ENCODE data around the gene CTDNEP1.

CTDNEP1 gene

GRCh38 chr17:7251661-7252175 lies at the start of gene CTDNEP1:
CTDNEP1 (minus strand) TSS chr17:7251734; CDS start chr17:7251296, 438 bp downstream.
- DNase-seq: peak; percentile 94

DNA sequence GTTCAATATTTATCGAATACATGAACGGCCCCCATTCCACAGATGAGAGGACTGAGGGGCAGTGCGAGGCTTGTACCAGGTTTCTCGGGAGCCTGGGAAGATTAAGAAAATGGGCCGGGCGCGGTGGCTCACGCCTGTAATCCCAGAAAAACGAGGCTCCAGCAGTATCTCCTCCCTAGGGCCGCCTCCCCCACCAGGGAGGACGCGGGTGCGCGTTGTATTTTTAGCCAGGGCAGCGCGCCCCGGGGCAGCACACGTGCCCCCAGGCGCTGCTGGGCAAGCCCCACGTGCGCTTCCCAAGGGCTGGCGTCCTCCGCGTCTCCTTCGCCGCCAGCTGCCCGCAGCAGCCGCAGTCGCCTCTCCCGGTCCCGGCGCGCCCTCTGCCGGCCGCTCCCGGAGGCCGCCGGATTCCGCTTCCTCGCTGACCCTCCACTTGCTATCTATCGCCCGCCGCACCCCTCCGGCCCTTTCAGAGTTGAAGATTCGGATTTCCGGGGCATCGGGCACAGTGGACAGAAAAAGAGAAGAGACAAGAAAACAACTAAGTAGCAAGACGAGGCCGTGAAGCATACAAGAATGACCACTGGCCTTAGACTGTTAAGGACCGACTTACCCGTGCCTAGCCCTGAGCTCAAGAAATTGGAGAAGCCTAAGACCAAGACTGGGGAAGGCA lies 44.8 kb upstream of the CTDNEP1 start:
- DNase-seq: peak; percentile 63

- DNase-seq: no peak
These were observed 44.0 kb upstream of the CTDNEP1 start for GRCh38 chr17:7295230-7296180.

- DNase-seq: peak; percentile 92
These were observed 43.1 kb upstream of the CTDNEP1 start, which contains the start of gene YBX2 for GRCh38 chr17:7294614-7295153. YBX2 (minus strand) TSS chr17:7294639; CDS start chr17:7294500, 139 bp downstream.

DNA sequence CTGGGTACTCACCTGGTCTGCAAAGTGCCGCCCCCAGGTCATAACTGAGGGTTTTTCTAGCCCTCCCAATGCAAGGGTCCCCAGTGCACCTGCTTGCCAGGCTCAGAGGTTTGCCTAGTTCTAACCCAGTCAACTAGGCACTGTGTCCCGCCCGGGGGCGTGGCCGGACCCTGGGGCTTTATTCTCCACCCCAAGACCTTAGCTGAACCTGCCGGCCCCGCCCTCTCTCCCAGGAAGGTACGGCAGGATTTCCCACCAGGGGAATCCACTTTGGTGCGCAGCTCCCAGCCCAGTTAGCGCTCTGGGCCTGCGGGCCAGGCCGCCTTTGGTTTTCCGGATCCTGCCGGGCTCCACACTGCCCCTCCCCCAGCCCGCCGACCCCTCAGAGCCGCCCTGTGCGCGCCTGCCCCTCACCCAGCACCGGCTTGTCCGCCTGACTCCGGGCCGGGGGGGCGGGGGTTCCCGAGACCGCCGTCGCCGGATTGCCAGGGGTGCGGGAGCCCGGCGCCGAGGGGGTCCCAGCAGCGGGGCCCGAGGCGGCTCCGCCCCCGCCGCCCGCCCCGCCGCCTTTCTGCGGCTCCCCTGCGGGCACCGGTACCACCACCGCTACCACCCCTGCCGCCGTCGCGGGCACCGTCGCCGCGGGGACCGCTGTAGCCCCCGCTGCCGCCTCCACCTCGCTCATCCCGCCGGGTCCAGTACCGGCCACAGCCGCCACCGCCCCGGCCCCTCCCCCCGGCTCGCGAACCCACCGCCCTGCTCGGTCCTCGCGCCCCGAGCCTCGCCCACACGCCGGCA lies 42.5 kb upstream of the CTDNEP1 start:
- peak; percentile 77 for DNase-seq

GRCh38 chr17:7293159-7293558 lies 41.6 kb upstream of the CTDNEP1 start:
- no peak for DNase-seq

GRCh38 chr17:7292729-7293128 lies 41.2 kb upstream of the CTDNEP1 start:
- no peak for DNase-seq

- DNase-seq: no peak
These were observed 40.7 kb upstream of the CTDNEP1 start for GRCh38 chr17:7292194-7292593.

DNA sequence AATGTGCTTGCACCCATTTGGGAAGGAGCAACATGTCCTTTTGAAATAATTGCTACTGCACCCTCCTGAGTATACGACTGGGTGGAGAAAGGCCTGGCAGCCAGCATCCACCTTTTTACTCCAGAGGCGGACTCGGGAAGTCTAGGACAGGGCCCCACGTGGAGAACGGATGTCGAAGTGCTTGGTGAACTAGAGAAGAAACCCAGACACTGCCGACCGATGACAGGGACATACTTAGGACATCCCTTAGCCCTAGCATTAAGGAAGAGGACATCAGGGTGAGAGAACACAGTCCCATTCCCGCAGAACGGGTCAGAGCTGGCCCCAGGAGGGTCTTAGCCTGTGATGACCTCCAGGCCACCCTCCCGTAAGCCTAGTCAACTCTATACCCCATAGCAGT lies 39.2 kb upstream of the CTDNEP1 start:
- no peak for DNase-seq

DNA sequence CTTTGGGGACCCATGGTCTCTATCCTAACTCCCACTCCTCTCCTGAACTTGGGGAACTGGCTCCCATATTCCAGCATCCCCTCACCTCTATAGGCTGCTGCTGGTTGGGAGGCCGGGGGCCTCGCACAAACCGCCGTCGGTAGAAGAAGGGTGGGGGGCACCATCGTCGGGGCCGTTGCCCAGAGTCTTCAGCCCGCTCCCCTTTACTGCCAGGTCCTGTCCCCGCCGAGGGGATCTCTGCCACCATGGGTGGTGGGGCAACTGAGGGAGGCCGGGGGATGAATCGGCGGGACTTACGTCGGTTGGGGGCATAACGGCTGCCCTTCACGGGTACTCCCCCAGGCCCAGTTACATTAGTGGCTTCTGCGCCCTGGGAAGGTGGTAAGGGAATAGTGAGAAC lies 38.6 kb upstream of the CTDNEP1 start:
- no peak for DNase-seq

DNA sequence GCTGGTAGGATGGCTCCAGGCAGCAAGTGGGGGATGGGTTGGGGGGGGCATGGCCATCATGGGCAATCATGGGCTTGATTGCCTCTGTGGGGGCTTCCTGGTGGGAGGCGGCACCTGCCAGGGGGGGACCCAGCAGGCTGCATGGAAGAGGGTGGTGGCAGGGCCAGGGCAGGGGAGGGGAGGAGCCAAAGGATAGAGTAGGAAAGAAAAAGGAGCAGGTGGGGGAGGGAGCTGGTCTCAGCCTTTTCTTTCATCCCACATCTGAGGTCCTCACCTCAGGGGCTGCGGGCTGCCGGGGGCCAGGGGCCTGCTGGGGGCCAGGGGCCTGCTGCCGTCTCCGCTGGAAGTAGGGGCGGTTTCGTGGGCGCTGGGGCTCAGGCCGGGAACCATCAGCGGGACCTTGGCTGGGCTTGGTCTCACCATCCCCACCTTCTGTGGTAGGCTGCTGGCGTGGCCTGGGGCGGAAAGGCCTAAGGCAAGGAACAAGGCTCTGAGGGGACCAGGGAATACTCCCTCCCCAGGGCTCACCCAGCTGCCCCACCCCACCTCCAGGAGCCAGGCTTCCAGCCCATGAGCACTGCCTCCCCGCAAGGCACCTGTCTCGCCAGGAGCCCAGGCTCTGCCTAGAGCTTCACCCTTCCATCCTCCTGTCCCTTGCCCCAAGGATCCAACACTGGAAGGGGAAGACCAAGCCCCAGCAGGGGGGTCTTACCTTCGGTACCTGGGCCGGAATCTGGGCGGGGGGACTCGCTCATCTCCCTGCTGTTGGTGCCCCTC lies 37.9 kb upstream of the CTDNEP1 start:
- no peak for DNase-seq

GRCh38 chr17:7285679-7286078 lies 34.1 kb upstream of the CTDNEP1 start:
- DNase-seq: no peak

- DNase-seq: no peak
These were observed 33.4 kb upstream of the CTDNEP1 start for GRCh38 chr17:7284911-7285310.

DNA sequence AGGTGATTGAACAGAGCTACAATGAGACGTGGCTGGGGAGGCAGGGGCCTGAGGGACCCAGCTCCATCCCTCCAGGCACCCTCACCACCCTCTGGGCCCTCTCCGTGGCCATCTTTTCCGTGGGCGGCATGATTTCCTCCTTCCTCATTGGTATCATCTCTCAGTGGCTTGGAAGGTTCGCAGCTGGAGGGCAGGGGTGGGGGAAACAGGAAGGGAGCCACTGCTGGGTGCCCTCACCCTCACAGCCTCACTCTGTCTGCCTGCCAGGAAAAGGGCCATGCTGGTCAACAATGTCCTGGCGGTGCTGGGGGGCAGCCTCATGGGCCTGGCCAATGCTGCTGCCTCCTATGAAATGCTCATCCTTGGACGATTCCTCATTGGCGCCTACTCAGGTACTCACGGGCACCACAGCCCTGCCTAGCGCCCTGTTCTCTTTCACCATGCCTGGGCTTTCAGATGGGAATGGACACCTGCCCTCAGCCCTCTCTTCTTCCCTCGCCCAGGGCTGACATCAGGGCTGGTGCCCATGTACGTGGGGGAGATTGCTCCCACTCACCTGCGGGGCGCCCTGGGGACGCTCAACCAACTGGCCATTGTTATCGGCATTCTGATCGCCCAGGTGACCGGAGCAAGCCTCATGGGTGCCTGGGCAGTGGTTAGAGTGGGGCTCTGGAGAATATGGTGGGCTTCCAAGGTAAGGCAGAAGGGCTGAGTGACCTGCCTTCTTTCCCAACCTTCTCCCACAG lies 32.1 kb upstream of the CTDNEP1 start:
- no peak for DNase-seq

- DNase-seq: no peak
These were observed 31.3 kb upstream of the CTDNEP1 start for GRCh38 chr17:7282752-7283321.

DNA sequence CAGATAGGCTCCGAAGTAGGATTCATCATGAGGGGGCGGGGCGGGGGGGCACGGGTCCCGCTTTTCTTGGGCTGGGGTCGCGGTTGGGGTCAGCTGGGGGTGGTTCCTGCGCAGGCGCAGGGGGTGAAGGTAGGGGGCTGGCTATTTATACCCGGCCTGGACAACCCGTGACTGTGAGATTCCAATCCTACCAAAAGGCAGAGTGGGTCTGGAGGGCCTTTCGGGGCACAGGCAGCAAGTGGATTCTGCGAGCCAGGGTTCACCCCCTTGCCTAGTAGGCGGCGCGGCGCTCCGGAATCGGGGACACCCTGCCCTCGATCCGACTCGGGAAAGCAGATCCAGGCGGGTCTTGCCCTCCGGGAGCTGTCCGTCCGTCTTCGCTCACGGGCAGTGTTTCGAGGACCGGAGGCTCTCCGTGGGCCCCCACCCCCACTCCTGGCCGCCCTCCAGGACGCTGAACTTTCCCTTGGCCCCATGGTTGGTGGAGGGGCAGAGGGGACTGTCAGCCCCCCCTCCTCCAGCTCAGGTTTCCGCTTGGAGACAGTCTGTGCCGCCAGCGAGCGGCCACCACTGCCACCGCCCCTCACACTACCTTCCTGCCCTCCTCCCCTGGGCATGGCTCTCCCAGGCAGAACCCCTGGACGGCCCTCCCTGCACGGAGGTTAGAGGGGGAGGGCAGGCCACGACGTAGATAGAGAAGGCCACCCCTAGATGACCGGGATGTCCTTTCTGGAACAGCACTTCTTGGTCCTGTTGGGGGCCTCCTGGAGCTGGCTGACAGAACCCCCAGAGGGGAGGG lies 30.6 kb upstream of the CTDNEP1 start:
- DNase-seq: no peak

GRCh38 chr17:7281074-7281952 lies 29.8 kb upstream of the CTDNEP1 start, which contains the start of gene SLC2A4:
SLC2A4 (plus strand) TSS chr17:7281718; CDS start chr17:7281935, 217 bp downstream.
- peak; percentile 93 for DNase-seq

GRCh38 chr17:7280519-7281073 lies 29.1 kb upstream of the CTDNEP1 start:
- DNase-seq: peak; percentile 82

Measured in NCI-H510A (cell line).